HepG2 (cell line): ENCODE measurements around the gene LRRN4CL. TPM values are rescaled to one million over a fixed set of nuclear protein-coding genes. Genes with fewer than 3 reads are reported as not detected.
A peak's percentile ranks its signal among the peaks of the same experiment; 100 is the strongest.

Experiments used
- HOXA5 ChIP-seq: sonication (generic); formaldehyde crosslinking; IDR thresholded peaks from 2 replicates; pipeline ENCODE4 v1.4.0; 2020; ENCODE audit warnings: missing genetic modification reagents
- MLXIP ChIP-seq: sonication (generic); formaldehyde crosslinking; IDR thresholded peaks from 2 replicates; pipeline ENCODE4 v1.9.0; 2021; ENCODE audit warnings: missing genetic modification reagents, borderline replicate concordance
- NR0B2 ChIP-seq: sonication (generic); formaldehyde crosslinking; IDR thresholded peaks from 2 replicates; pipeline ENCODE4 v1.4.0; 2020; ENCODE audit warnings: mild to moderate bottlenecking, missing genetic modification reagents
- ZBTB25 ChIP-seq: IDR thresholded peaks from 2 replicates; pipeline ENCODE4 v1.6.1; 2018; ENCODE audit warnings: missing genetic modification reagents
- ZNF512 ChIP-seq: sonication (generic); formaldehyde crosslinking; IDR thresholded peaks from 2 replicates; pipeline ENCODE4 v1.4.0; 2020; ENCODE audit warnings: mild to moderate bottlenecking, missing genetic modification reagents
- ZNF576 ChIP-seq: sonication (generic); formaldehyde crosslinking; IDR thresholded peaks from 2 replicates; pipeline ENCODE4 v1.4.0; 2020; ENCODE audit warnings: mild to moderate bottlenecking, missing genetic modification reagents
- ZNF784 ChIP-seq: sonication (generic); formaldehyde crosslinking; IDR thresholded peaks from 2 replicates; pipeline ENCODE4 v1.5.1; 2020; ENCODE audit warnings: missing genetic modification reagents, mild to moderate bottlenecking, borderline replicate concordance
- polyA plus RNA-seq, 8 experiments: library from polyadenylated mRNA; depleted of rRNA in 3 of 8; stranded (reverse) in 7 of 8; unstranded in 1 of 8; fragments of >200 nt; fragmentation: Illumina TruSeq in 4 of 8; extraction: Trizol in 4 of 8; gene quantifications; 2 replicates each; pipeline versions ENCODE4 v1.2.1 to v1.2.3, GENCODE V29; 2011 to 2016; ENCODE audit warnings: low read depth in 4 of 8, missing spikeins in 1 of 8, mixed read lengths in 1 of 8; ENCODE audit not compliant: insufficient read depth in 1 of 8
- total RNA-seq, 5 experiments: library from RNA; depleted of rRNA; stranded (reverse); fragments of >200 nt; fragmentation: Illumina TruSeq; extraction: Trizol; gene quantifications; 2 replicates each; pipeline ENCODE4 v1.2.3, GENCODE V29; 2016; ENCODE audit warnings: low read depth in 1 of 5

The LRRN4CL gene
- total and polyA plus RNA-seq, 2 of the 13 experiments (the other 11 are each of a cell fraction or from before 2014, with no cell fraction given) = 0.11 TPM; not detected in 1

GRCh38 chr11:62727165-62727871 is 38.0 kb upstream of the LRRN4CL start, which contains the start of gene HNRNPUL2 (continued):
- TF ChIP-seq ZNF784 (CRISPR knock-in tag) = peak; percentile 73; the same call in 1 of the 2 replicates
- TF ChIP-seq ZNF576 (CRISPR knock-in tag) = no peak
- peak; percentile 47; the same call in 1 of the 2 replicates for TF ChIP-seq MLXIP (CRISPR knock-in tag)
- TF ChIP-seq HOXA5 (CRISPR knock-in tag) = peak; percentile 87
- TF ChIP-seq ZNF512 = no peak
- peak; percentile 98 for TF ChIP-seq ZBTB25 (CRISPR knock-in tag)
- TF ChIP-seq NR0B2 (CRISPR knock-in tag) = peak; percentile 80
- TF ChIP-seq, all 625 proteins: peak for 344
